Thyroid gland (tissue), 4 donors: ENCODE data around the gene SYCP3. TPM values are rescaled to one million over a fixed set of nuclear protein-coding genes. Genes with fewer than 3 reads are reported as not detected.

ENCODE experiments used
- DNase-seq, 2 donors: peaks; one replicate each; pipeline ENCODE4 v3.0.0-alpha.2; 2019
- H3K27ac ChIP-seq, 3 donors: fragments of 200-600 bp; sonication (generic); 1 replicate in 2 of 3; 2 replicates in 1 of 3; pipeline ENCODE4 v1.5.1; 2016 to 2019; ENCODE audit warnings: mild to moderate bottlenecking in 1 of 3, moderate library complexity in 1 of 3
- H3K27me3 ChIP-seq: fragments of 200-600 bp; sonication (generic); one replicate; pipeline ENCODE4 v1.5.1; 2019
- H3K36me3 ChIP-seq, 2 donors: fragments of 200-600 bp; sonication (generic); one replicate each; pipeline ENCODE4 v1.5.1; 2016 to 2019
- H3K4me1 ChIP-seq, 2 donors: fragments of 200-600 bp; sonication (generic); one replicate each; pipeline ENCODE4 v1.5.1; 2017 to 2019
- H3K4me3 ChIP-seq, 3 donors: fragments of 200-600 bp; sonication (generic); replicated peaks in 1 of 3; 1 replicate in 2 of 3; 2 replicates in 1 of 3; pipeline ENCODE4 v1.5.1; 2016; ENCODE audit warnings: mild to moderate bottlenecking in 1 of 3
- H3K9me3 ChIP-seq: fragments of 200-600 bp; sonication (generic); one replicate; pipeline ENCODE4 v1.5.1; 2017
- POLR2A ChIP-seq, 2 donors: fragments of 450-650 bp; IDR thresholded peaks; one replicate each; pipeline ENCODE4 v1.6.1; 2017; ENCODE audit warnings: antibody characterized with exemption in 2 of 2, mild to moderate bottlenecking in 2 of 2, moderate library complexity in 1 of 2
- WGBS, 2 donors: methylation state at CpG; one replicate each; pipeline ENCODE4 v1.1.5; 2017; 5-methylcytosine and 5-hydroxymethylcytosine counted together
- intact Hi-C: fragments of 100-400 bp; cut with DNase I; formaldehyde crosslinking; loops from one replicate; pipeline ENCODE4 v1.15.1; 2023
- total RNA-seq, 4 donors: library from RNA; depleted of rRNA; stranded (reverse); fragments of >200 nt; gene quantifications; one replicate each; pipeline ENCODE4 v1.2.3, GENCODE V29; 2016
- TF ChIP-seq, protein P1 (sequence below), 6 experiments: fragments of 200-600 bp in 3 of 6; fragments of 450-650 bp in 3 of 6; sonication (generic) in 3 of 6; IDR thresholded peaks; one replicate each; pipeline ENCODE4 v1.5.1; 2016 to 2019; ENCODE audit warnings: antibody characterized with exemption in 6 of 6, mild to moderate bottlenecking in 2 of 6, inconsistent platforms in 1 of 6, moderate library complexity in 1 of 6

SYCP3 gene
- total RNA-seq, 4 donors from 2014 or later, result 0.67 TPM; not detected in 3

DNA sequence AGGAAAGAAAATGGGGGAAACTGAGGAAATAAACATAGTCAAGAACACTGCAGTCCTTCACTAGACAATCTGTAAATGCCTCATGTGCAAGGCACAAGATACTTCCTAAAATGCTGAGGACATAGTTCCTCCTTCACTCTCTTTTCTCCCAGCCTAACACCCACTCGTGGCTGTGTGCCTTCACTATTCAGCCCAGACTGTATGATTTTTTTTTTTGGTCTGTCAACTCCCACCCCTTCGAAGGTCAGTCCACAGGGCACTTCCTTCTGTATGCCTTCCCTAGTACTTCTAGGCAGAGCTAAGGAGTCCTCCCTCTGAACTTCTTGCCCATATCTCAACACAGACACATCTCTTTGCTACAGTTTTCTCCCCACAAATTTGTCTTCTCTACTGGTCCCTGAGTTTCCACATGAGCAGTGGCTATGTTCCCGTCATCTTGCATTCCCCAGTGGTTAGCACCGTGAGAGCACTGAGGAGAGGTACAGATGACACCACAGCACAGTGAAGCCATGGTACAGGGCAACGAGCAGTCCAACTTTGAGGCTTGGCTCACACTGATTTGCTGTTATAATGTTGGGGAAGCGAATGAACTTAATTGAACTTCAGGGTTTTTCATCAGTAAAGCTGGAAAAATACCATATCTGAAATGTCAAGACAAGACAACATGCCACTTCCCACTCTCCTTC, 24.1 kb upstream of the SYCP3 start:
- H3K9me3 ChIP-seq, result no peaks in the 10 kb centered on the region
- DNase-seq, result no peak
- TF ChIP-seq POLR2A (IDR thresholded peaks at IDR 0.05), result no peak
- TF ChIP-seq, protein P1, sequence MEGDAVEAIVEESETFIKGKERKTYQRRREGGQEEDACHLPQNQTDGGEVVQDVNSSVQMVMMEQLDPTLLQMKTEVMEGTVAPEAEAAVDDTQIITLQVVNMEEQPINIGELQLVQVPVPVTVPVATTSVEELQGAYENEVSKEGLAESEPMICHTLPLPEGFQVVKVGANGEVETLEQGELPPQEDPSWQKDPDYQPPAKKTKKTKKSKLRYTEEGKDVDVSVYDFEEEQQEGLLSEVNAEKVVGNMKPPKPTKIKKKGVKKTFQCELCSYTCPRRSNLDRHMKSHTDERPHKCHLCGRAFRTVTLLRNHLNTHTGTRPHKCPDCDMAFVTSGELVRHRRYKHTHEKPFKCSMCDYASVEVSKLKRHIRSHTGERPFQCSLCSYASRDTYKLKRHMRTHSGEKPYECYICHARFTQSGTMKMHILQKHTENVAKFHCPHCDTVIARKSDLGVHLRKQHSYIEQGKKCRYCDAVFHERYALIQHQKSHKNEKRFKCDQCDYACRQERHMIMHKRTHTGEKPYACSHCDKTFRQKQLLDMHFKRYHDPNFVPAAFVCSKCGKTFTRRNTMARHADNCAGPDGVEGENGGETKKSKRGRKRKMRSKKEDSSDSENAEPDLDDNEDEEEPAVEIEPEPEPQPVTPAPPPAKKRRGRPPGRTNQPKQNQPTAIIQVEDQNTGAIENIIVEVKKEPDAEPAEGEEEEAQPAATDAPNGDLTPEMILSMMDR (IDR thresholded peaks at IDR 0.05), result no peak
- peak overlapping the region in 1 of 3 donors; percentile 8 for H3K27ac ChIP-seq
- intact Hi-C loops, result loop anchor here (10.0 kb wide), 1 partner anchor 189 kb away; no protein-coding TSS in a partner anchor
- peaks cover 7 to 12% of the 10 kb centered on the region in 2 donors for H3K4me1 ChIP-seq
- H3K4me3 ChIP-seq, result no peak overlapping the region
- WGBS, 2 donors, result 74 to 85% methylated on average over 6 of the region's 6 CpGs
- H3K36me3 ChIP-seq, result peaks cover 0 to 4% of the 10 kb centered on the region in 2 donors
- no peaks in the 10 kb centered on the region for H3K27me3 ChIP-seq

DNA sequence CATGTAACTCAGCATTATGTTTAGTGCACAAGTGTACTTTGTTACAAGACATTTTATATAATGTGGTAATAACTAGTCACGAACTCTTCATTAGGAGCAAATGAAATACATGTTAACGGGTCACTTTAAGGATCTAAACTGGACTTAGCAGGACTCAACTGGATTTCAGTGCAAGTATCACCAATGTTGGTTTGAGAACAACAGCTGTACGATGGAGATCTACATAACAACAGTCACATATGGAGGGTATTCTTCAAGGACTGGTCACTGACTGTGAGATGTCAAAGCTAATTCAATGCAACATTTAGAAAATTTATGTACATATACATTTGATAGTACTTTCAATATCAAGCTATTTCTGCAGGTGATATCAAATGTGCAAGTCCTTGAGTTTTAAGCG, 22.5 kb upstream of the SYCP3 start:
- DNase-seq, result no peak
- intact Hi-C loops, result loop anchor here (10.0 kb wide), 1 partner anchor 187 kb away; no protein-coding TSS in a partner anchor
- H3K36me3 ChIP-seq, result peaks cover 0 to 4% of the 10 kb centered on the region in 2 donors
- TF ChIP-seq POLR2A (IDR thresholded peaks at IDR 0.05), result no peak
- TF ChIP-seq, protein P1 (IDR thresholded peaks at IDR 0.05), result no peak
- no peaks in the 10 kb centered on the region for H3K9me3 ChIP-seq
- 96 to 98% methylated on average over 4 of the region's 4 CpGs for WGBS, 2 donors
- H3K4me3 ChIP-seq, result no peak overlapping the region
- H3K4me1 ChIP-seq, result peaks cover 7 to 12% of the 10 kb centered on the region in 2 donors
- no peaks in the 10 kb centered on the region for H3K27me3 ChIP-seq
- no peak overlapping the region for H3K27ac ChIP-seq

DNA sequence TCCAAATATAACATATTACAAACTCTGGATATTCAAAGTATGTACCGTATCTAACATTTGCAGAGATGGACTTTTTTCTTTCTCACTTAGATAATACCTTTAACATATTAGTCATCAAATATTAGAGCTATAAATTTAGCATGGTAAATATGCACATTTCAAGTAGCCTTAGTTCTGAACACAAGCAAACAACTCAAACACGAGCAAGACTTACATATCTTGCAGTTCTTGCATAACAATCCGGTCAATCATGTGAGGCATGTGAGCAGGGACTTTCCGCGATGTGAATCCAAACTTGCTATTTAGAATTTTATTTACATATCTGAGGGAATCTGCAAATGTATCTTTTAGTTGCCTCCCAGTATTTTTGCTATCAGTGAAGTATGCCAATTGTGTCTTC, 22.1 kb upstream of the SYCP3 start:
- no peak for DNase-seq
- Histone ChIP-seq H3K27me3 (no peaks in the 10 kb centered on the region), H3K9me3 (no peaks in the 10 kb centered on the region), H3K36me3 (peaks cover 0 to 4% of the 10 kb centered on the region in 2 donors), H3K4me1 (peaks cover 7 to 12% of the 10 kb centered on the region in 2 donors), H3K27ac (no peak overlapping the region), H3K4me3 (no peak overlapping the region)
- WGBS, 2 donors, result 83 to 89% methylated on average over 5 of the region's 5 CpGs
- no peak for TF ChIP-seq POLR2A (IDR thresholded peaks at IDR 0.05)
- TF ChIP-seq, protein P1 (IDR thresholded peaks at IDR 0.05), result no peak
- intact Hi-C loops, result loop anchor here (10.0 kb wide), 1 partner anchor 187 kb away; no protein-coding TSS in a partner anchor

DNA sequence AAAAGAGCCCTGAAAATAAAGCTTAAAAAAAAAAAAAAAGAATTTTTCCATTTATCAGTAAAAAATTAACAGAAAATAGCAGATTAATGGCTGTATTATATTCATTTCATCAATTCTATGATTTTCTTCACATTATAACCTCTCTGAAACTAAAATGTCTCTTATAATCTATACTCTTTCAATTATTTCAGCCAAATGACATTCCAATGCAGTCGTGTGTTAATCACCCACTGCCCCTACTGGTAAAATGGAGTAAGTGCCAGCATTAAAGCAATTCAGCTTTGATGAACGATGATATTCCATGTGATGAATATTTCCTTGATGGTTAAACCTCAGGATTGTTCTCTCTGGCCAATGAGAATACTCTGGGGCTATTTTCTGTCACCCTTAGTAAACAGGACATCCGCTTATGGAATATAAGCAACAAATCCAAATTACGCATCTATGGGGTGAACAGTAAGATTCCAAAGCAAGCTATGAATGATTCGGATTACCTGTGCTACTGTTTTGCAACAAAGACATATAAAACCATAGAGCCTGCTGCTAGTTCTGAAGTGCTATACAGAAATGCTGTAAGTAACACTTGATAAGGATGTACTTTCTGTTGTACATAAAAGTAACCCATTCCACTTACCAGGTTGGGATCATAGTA, 20.3 kb upstream of the SYCP3 start:
- no peaks in the 10 kb centered on the region for H3K27me3 ChIP-seq
- 67% methylated on average over 5 of the region's 5 CpGs for WGBS, 2 donors
- no peaks in the 10 kb centered on the region for H3K9me3 ChIP-seq
- no peak for TF ChIP-seq POLR2A (IDR thresholded peaks at IDR 0.05)
- TF ChIP-seq, protein P1 (IDR thresholded peaks at IDR 0.05), result peak; percentile 49 to 88 (median 76)
- intact Hi-C loops, result loop anchor here (10.0 kb wide), 2 partner anchors 85 to 185 kb away; no protein-coding TSS in a partner anchor
- peaks cover 0 to 4% of the 10 kb centered on the region in 2 donors for H3K36me3 ChIP-seq
- no peak for DNase-seq
- no peak overlapping the region for H3K4me3 ChIP-seq
- H3K27ac ChIP-seq, result no peak overlapping the region
- peaks cover 7 to 12% of the 10 kb centered on the region in 2 donors for H3K4me1 ChIP-seq

DNA sequence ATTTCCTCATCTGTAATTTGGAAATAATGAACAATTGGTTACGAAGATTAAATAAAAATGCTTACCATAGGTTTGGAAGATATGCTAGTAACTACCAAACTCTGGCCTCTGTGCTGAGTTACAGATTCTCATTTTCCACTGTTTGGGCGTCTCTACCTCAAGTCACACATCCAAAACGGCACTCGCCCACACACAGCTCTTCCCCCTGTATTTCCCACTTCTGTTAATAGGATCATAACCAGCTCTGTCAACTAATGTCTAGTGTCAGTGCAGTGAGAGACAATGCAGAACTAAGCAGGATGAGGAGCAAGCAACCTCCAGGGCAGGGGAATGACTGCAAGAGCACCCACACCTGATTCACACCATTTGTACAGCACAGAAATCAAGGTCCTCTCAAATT, 10.9 kb upstream of the SYCP3 start:
- Histone ChIP-seq H3K4me3 (no peak overlapping the region), H3K27me3 (no peaks in the 10 kb centered on the region), H3K4me1 (no peaks in the 10 kb centered on the region), H3K36me3 (peaks cover 0 to 10% of the 10 kb centered on the region in 2 donors), H3K9me3 (no peaks in the 10 kb centered on the region), H3K27ac (no peak overlapping the region)
- intact Hi-C loops, result loop anchor here (10.0 kb wide), 1 partner anchor 75 kb away; no protein-coding TSS in a partner anchor
- TF ChIP-seq POLR2A (IDR thresholded peaks at IDR 0.05), result no peak
- TF ChIP-seq, protein P1 (IDR thresholded peaks at IDR 0.05), result no peak
- no peak for DNase-seq
- WGBS, 2 donors, result 93 to 98% methylated on average over 4 of the region's 4 CpGs
